Activated T-helper 9 cell treated with anti-CD3 and anti-CD28 coated beads, Interleukin-2, amount 50 U/mL, for 16 hours (primary cell): Measurements from ENCODE around the gene PFDN4.
A peak's percentile ranks its signal among the peaks of the same experiment; 100 is the strongest.

Experiments used
- DNase-seq: peaks from one replicate; pipeline ENCODE4 v3.0.0-alpha.2; 2020; ENCODE audit warnings: low read depth

Gene PFDN4, protein sequence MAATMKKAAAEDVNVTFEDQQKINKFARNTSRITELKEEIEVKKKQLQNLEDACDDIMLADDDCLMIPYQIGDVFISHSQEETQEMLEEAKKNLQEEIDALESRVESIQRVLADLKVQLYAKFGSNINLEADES

GRCh38 chr20:54207743-54208547 lies at the start of gene PFDN4:
PFDN4 (plus strand) TSS chr20:54208087; CDS start chr20:54208101, 14 bp downstream.
- DNase-seq: peak; percentile 70

DNA sequence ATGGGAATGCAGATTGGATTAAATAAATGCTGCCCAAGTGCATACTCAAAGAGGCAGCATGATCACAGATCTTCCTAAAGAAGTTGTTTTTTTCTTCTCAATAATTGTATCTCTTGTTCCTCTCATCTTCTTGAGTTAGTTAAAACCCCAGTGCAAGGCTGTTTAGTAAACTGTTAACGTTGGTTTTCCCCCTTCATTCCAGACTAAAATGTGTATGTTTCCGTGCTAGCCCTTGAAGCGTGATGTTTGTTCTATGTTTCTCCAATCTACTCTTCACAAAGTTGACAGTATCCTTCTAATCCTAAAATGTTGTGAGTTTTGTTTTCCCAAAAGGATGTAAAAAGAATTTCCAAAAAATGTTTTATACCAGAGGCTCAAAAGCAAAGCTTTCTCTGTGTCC lies 49.7 kb upstream of the PFDN4 start:
- DNase-seq: no peak

GRCh38 chr20:54158856-54159418 lies 49.0 kb upstream of the PFDN4 start:
- DNase-seq: no peak

- DNase-seq: no peak
Measured at GRCh38 chr20:54160065-54161007, 47.6 kb upstream of the PFDN4 start.

- DNase-seq: no peak
Measured at GRCh38 chr20:54161008-54161820, 46.7 kb upstream of the PFDN4 start.

DNA sequence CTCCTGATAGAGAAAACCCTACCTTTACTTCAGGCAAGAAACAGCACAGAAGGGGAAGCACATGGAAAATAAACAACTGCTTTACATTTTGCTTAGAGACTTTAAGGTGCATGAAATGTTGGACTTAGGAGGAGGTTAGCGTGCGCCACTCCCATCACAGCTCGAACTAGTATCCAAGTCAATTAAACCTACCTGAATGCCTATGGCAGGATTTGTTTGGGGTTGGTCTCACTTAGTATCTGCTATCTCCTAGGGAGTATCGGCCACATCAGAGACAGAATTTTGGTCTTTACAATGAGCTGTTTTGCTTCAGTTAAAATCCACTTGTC lies 46.1 kb upstream of the PFDN4 start:
- no peak for DNase-seq

- DNase-seq: no peak
Measured at GRCh38 chr20:54162378-54163009, 45.4 kb upstream of the PFDN4 start.

- DNase-seq: no peak
Measured at GRCh38 chr20:54163402-54163801, 44.5 kb upstream of the PFDN4 start.

DNA sequence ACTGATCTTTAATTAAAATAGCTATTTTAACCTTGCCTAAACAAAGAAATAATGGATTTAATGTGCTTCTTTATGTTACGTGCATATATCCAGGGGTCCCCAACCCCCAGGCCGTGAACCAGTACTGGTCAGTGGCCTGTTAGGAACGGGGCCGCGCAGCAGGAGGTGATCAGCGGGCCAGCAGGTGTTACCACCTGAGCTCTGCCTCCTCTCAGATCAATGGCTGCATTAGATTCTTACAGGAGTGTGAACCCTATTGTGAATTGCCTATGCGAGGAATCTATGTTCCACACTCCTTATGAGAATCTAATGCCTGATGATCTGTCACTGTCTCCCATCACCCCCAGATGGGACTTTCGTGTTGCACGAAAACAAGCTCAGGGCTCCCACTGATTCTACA lies 42.9 kb upstream of the PFDN4 start:
- DNase-seq: no peak

DNA sequence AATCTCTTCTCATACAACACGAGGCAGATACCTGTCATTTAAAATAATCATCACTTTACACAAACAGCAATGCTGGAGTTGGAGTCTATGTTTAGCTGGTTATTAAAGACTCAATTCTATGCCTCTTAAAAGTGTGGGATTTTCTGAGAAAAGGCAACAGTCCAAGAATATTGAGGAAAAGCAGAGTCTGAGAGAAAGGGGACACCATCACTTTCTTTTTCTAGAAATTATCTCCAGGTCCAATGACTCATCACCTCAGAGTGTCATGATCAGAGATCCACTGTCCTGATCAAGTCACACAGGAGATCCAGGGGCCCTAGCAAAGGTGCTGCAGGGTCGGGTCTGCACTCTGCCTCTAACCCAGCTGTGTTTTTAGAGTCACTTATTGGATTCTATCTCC lies 42.1 kb upstream of the PFDN4 start:
- no peak for DNase-seq

DNA sequence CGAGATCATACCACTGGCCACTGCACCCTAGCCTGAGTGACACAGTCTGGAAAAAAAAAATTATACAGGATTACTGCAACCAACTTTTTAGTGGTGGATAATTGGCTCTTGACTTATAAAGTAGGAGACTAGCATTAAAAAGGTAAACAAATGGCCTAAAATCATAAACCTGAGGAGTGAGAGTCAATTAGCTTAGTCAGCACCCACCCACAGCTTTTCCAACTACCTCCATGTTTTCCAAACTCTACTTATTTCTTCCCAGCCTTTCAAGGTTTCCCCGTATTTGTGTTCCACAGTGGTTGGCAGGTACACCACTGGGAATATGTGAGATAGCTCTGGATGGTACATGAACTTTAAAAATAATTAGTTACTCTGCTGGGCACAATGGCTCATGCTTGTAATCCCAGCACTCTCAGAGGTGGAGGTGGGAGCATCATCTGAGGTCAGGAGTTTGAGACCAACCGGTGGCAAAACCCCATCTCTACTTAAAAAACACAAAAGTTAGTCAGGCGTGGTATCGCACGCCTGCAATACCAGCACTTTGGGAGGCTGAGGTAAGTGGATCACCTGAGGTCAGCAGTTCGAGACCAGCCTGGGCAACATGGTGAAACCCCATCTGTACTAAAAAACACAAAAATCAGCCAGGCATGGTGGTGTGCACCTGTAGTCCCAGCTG lies 40.8 kb upstream of the PFDN4 start:
- DNase-seq: no peak

GRCh38 chr20:54167909-54168872 lies 39.7 kb upstream of the PFDN4 start:
- no peak for DNase-seq

DNA sequence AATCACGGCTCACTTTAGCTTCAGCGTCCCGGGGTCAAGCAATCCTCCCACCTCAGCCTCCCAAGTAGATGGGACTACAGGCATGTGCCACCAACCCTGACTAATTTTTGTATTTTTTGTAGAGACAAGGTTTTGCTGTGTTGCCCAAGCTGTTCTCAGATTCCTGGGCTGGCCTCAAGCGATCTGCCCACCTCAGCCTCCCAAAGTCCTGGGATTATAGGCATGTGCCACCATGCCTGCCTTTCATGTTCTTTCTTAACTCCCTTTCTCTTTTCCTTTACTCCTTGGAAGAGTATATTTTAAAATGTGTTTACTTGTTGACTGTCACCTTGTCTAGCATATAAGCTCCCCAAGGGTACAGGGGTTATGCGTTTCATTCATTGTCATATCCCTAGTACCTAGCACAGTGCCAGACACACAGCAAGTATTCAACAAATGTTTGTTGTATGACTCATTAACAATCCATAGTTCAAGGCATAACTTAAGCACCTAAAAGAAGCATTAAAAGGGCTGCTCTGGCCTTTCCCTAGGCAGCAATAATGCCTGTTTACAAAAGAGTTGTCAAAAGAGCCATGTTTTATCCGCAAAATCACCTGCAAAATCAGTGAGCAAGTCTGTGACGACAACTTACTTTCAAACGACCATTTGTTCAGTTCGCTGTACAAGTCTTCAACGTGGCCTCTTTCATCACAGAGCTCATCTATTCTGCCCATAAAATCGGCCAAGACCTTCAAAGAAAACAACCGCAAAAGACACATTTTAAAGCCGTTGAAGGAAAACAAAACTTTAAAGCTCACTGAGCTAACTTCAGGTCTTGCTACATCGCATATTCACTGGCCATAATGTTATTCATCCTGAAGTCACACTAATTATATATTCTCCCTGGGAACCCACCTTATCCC lies 38.7 kb upstream of the PFDN4 start:
- no peak for DNase-seq

DNA sequence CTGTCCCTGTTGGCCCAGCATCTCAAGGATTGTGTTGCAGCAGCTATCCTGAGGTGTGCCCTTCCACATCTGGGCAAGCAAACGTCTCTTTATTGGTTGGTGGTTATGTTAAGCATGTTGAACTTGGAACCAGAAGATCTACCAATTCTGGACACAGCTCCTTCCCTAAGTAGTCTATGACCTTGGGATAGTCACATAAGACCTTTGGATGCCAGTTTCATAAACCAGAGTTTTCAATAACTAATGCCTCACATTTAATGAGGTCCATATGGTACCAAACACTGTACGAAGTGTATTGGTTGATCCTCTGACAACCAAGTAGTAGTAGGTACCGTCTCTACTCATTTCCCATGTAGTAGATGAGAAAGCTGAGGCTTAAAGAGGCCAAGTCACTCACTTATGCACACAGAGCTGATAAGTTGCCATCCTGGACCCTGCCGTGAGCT lies 37.8 kb upstream of the PFDN4 start:
- DNase-seq: no peak

- DNase-seq: no peak
Measured at GRCh38 chr20:54170963-54171362, 36.9 kb upstream of the PFDN4 start.

DNA sequence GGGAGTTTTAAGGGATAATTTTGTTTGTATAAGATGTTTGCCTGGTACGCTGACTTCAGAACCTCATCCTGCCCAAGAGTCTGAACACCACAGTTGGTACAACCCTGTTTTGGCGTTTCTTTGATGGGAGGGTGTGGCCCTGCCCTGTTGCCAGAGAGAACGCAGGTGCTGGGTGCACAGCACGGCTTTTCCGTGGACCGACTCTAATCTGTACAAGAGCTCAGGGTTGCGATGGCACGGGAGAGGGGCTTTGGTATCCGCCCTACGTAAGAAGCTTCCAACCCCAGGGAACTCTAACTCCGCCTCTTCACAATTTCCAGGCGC lies 35.4 kb upstream of the PFDN4 start:
- no peak for DNase-seq

- DNase-seq: no peak
Measured at GRCh38 chr20:54172856-54173652, 34.8 kb upstream of the PFDN4 start.
